Activated naive CD8-positive, alpha-beta T cell (primary cell): Measurements from ENCODE around the gene CTIF.

ENCODE experiments used
- H3K27ac Mint-ChIP-seq: one replicate; pipeline ENCODE4 v1.8.0; 2021; ENCODE audit warnings: mixed read lengths
- H3K27me3 Mint-ChIP-seq: one replicate; pipeline ENCODE4 v1.8.0; 2021; ENCODE audit warnings: mixed read lengths
- H3K36me3 Mint-ChIP-seq: one replicate; pipeline ENCODE4 v1.8.0; 2021; ENCODE audit warnings: mixed read lengths
- H3K4me1 Mint-ChIP-seq: one replicate; pipeline ENCODE4 v1.8.0; 2021; ENCODE audit warnings: low read depth, mixed read lengths
- H3K4me3 Mint-ChIP-seq: one replicate; pipeline ENCODE4 v1.8.0; 2021; ENCODE audit warnings: mild to moderate bottlenecking, mixed read lengths
- H3K9me3 Mint-ChIP-seq: one replicate; pipeline ENCODE4 v1.8.0; 2021; ENCODE audit warnings: low read depth, mixed read lengths

CTIF gene

GRCh38 chr18:48874233-48874632, 335.4 kb downstream of the CTIF start:
- Mint-ChIP-seq H3K4me3 (no peak overlapping the region), H3K27ac (no peak overlapping the region), H3K9me3 (no peaks in the 10 kb centered on the region), H3K36me3 (no peaks in the 10 kb centered on the region), H3K4me1 (peaks cover 2% of the 10 kb centered on the region), H3K27me3 (peaks cover 4% of the 10 kb centered on the region)

GRCh38 chr18:48874701-48875162, 335.9 kb downstream of the CTIF start:
- H3K9me3 Mint-ChIP-seq: no peaks in the 10 kb centered on the region
- H3K4me1 Mint-ChIP-seq: peaks cover 1% of the 10 kb centered on the region
- H3K27me3 Mint-ChIP-seq: peaks cover 4% of the 10 kb centered on the region
- H3K27ac Mint-ChIP-seq: no peak overlapping the region
- no peaks in the 10 kb centered on the region for H3K36me3 Mint-ChIP-seq
- no peak overlapping the region for H3K4me3 Mint-ChIP-seq

GRCh38 chr18:48875314-48875941, 336.6 kb downstream of the CTIF start:
- H3K9me3 Mint-ChIP-seq: no peaks in the 10 kb centered on the region
- no peak overlapping the region for H3K27ac Mint-ChIP-seq
- H3K4me1 Mint-ChIP-seq: no peaks in the 10 kb centered on the region
- peaks cover 4% of the 10 kb centered on the region for H3K27me3 Mint-ChIP-seq
- no peak overlapping the region for H3K4me3 Mint-ChIP-seq
- H3K36me3 Mint-ChIP-seq: no peaks in the 10 kb centered on the region

- Mint-ChIP-seq H3K27me3 (peaks cover 4% of the 10 kb centered on the region), H3K27ac (no peak overlapping the region), H3K4me1 (no peaks in the 10 kb centered on the region)
These were observed 337.2 kb downstream of the CTIF start for GRCh38 chr18:48875942-48876511.

GRCh38 chr18:48876590-48876989, 337.8 kb downstream of the CTIF start:
- H3K4me1 Mint-ChIP-seq: no peaks in the 10 kb centered on the region
- H3K36me3 Mint-ChIP-seq: no peaks in the 10 kb centered on the region
- H3K27me3 Mint-ChIP-seq: peaks cover 4% of the 10 kb centered on the region
- no peak overlapping the region for H3K27ac Mint-ChIP-seq
- H3K9me3 Mint-ChIP-seq: no peaks in the 10 kb centered on the region
- no peak overlapping the region for H3K4me3 Mint-ChIP-seq

More at GRCh38 chr18:48875942-48876511, 337.2 kb downstream of the CTIF start:
- no peak overlapping the region for H3K4me3 Mint-ChIP-seq
- no peaks in the 10 kb centered on the region for H3K36me3 Mint-ChIP-seq
- no peaks in the 10 kb centered on the region for H3K9me3 Mint-ChIP-seq

GRCh38 chr18:48877941-48878340, 339.1 kb downstream of the CTIF start:
- Mint-ChIP-seq H3K9me3 (no peaks in the 10 kb centered on the region), H3K4me3 (no peak overlapping the region), H3K36me3 (no peaks in the 10 kb centered on the region), H3K27ac (no peak overlapping the region), H3K4me1 (no peaks in the 10 kb centered on the region), H3K27me3 (peaks cover 4% of the 10 kb centered on the region)

GRCh38 chr18:48878471-48878870, 339.6 kb downstream of the CTIF start:
- no peak overlapping the region for H3K27ac Mint-ChIP-seq
- H3K27me3 Mint-ChIP-seq: peaks cover 4% of the 10 kb centered on the region
- no peaks in the 10 kb centered on the region for H3K4me1 Mint-ChIP-seq
- H3K9me3 Mint-ChIP-seq: no peaks in the 10 kb centered on the region
- no peaks in the 10 kb centered on the region for H3K36me3 Mint-ChIP-seq
- no peak overlapping the region for H3K4me3 Mint-ChIP-seq

- Mint-ChIP-seq H3K4me1 (no peaks in the 10 kb centered on the region), H3K9me3 (no peaks in the 10 kb centered on the region), H3K36me3 (no peaks in the 10 kb centered on the region), H3K27me3 (peaks cover 4% of the 10 kb centered on the region), H3K27ac (no peak overlapping the region), H3K4me3 (no peak overlapping the region)
These were observed 340.2 kb downstream of the CTIF start for GRCh38 chr18:48879008-48879431.

GRCh38 chr18:48880931-48881330, 342.1 kb downstream of the CTIF start:
- Mint-ChIP-seq H3K4me3 (no peak overlapping the region), H3K27ac (no peak overlapping the region), H3K4me1 (no peaks in the 10 kb centered on the region), H3K27me3 (peaks cover 4% of the 10 kb centered on the region), H3K9me3 (no peaks in the 10 kb centered on the region), H3K36me3 (no peaks in the 10 kb centered on the region)

GRCh38 chr18:48882379-48882778, 343.5 kb downstream of the CTIF start:
- no peak overlapping the region for H3K27ac Mint-ChIP-seq
- H3K27me3 Mint-ChIP-seq: peaks cover 4% of the 10 kb centered on the region
- H3K9me3 Mint-ChIP-seq: no peaks in the 10 kb centered on the region
- H3K36me3 Mint-ChIP-seq: no peaks in the 10 kb centered on the region
- H3K4me1 Mint-ChIP-seq: no peaks in the 10 kb centered on the region
- H3K4me3 Mint-ChIP-seq: no peak overlapping the region

GRCh38 chr18:48884306-48884705, 345.5 kb downstream of the CTIF start:
- no peak overlapping the region for H3K4me3 Mint-ChIP-seq
- no peaks in the 10 kb centered on the region for H3K9me3 Mint-ChIP-seq
- H3K27ac Mint-ChIP-seq: no peak overlapping the region
- no peaks in the 10 kb centered on the region for H3K27me3 Mint-ChIP-seq
- no peaks in the 10 kb centered on the region for H3K4me1 Mint-ChIP-seq
- H3K36me3 Mint-ChIP-seq: no peaks in the 10 kb centered on the region

- Mint-ChIP-seq H3K27ac (no peak overlapping the region), H3K4me3 (no peak overlapping the region), H3K9me3 (no peaks in the 10 kb centered on the region), H3K36me3 (no peaks in the 10 kb centered on the region), H3K27me3 (no peaks in the 10 kb centered on the region), H3K4me1 (no peaks in the 10 kb centered on the region)
These were observed 345.9 kb downstream of the CTIF start for GRCh38 chr18:48884771-48885170.

- H3K27ac Mint-ChIP-seq: no peak overlapping the region
- no peaks in the 10 kb centered on the region for H3K36me3 Mint-ChIP-seq
- H3K27me3 Mint-ChIP-seq: no peaks in the 10 kb centered on the region
- H3K4me3 Mint-ChIP-seq: no peak overlapping the region
- H3K9me3 Mint-ChIP-seq: no peaks in the 10 kb centered on the region
- H3K4me1 Mint-ChIP-seq: no peaks in the 10 kb centered on the region
These were observed 346.6 kb downstream of the CTIF start for GRCh38 chr18:48885266-48885923.

- H3K4me3 Mint-ChIP-seq: no peak overlapping the region
- H3K27me3 Mint-ChIP-seq: no peaks in the 10 kb centered on the region
- no peaks in the 10 kb centered on the region for H3K36me3 Mint-ChIP-seq
- no peak overlapping the region for H3K27ac Mint-ChIP-seq
- no peaks in the 10 kb centered on the region for H3K9me3 Mint-ChIP-seq
- H3K4me1 Mint-ChIP-seq: no peaks in the 10 kb centered on the region
These were observed 347.1 kb downstream of the CTIF start for GRCh38 chr18:48885924-48886400.

- Mint-ChIP-seq H3K27me3 (no peaks in the 10 kb centered on the region), H3K27ac (no peak overlapping the region)
These were observed 347.9 kb downstream of the CTIF start for GRCh38 chr18:48886520-48887293.

More at GRCh38 chr18:48886520-48887293, 347.9 kb downstream of the CTIF start:
- H3K4me3 Mint-ChIP-seq: no peak overlapping the region
- no peaks in the 10 kb centered on the region for H3K36me3 Mint-ChIP-seq
- no peaks in the 10 kb centered on the region for H3K9me3 Mint-ChIP-seq
- H3K4me1 Mint-ChIP-seq: no peaks in the 10 kb centered on the region
